Measurements from ENCODE around the gene NPTN.

NPTN gene

GRCh38 chr15:73522011-73522410 lies 111.2 kb downstream of the NPTN start:
- Histone ChIP-seq H3K9me3 (replicated peaks; ENCODE audit: insufficient read depth, low read length) (no peaks in the 10 kb centered on the region), H3K27me3 (replicated peaks; ENCODE audit: insufficient read depth, low read length) (no peaks in the 10 kb centered on the region), H3K9me2 (replicated peaks; ENCODE audit: insufficient read depth, low read length) (no peaks in the 10 kb centered on the region), H2AFZ (ENCODE audit: low read length) (no peak overlapping the region), H3K4me3 (ENCODE audit: low read length) (no peak overlapping the region), H3F3A (ENCODE audit: insufficient read depth, low read length) (no peaks in the 10 kb centered on the region), H4K20me1 (ENCODE audit: insufficient read depth, low read length) (no peaks in the 10 kb centered on the region), H3K36me3 (replicated peaks; ENCODE audit: insufficient read depth, low read length) (no peaks in the 10 kb centered on the region), H3K27ac (ENCODE audit: low read length) (no peak overlapping the region), H3K4me2 (ENCODE audit: low read depth, low read length) (no peak overlapping the region), H3K9ac (ENCODE audit: low read length) (no peak overlapping the region), H3K4me1 (ENCODE audit: low read length) (peaks cover 6% of the 10 kb centered on the region), H3K79me2 (ENCODE audit: low read length) (no peaks in the 10 kb centered on the region)
- TF ChIP-seq EZH2 (optimal IDR thresholded peaks at IDR 0.05; ENCODE audit: low read depth, low read length) (no peak), CTCF (IDR thresholded peaks at IDR 0.05; ENCODE audit: low read length) (no peak), EZH2phosphoT487 (IDR thresholded peaks at IDR 0.05; ENCODE audit: low read length) (no peak)
- DNase-seq: no peak

GRCh38 chr15:73518876-73519733 lies 114.1 kb downstream of the NPTN start:
- H3K27ac ChIP-seq (ENCODE audit: low read length): no peak overlapping the region
- H2AFZ ChIP-seq (ENCODE audit: low read length): no peak overlapping the region
- no peak for TF ChIP-seq EZH2phosphoT487 (IDR thresholded peaks at IDR 0.05; ENCODE audit: low read length)
- no peak for TF ChIP-seq CTCF (IDR thresholded peaks at IDR 0.05; ENCODE audit: low read length)
- no peak for TF ChIP-seq EZH2 (optimal IDR thresholded peaks at IDR 0.05; ENCODE audit: low read depth, low read length)
- H3K27me3 ChIP-seq (replicated peaks; ENCODE audit: insufficient read depth, low read length): no peaks in the 10 kb centered on the region
- no peaks in the 10 kb centered on the region for H3K36me3 ChIP-seq (replicated peaks; ENCODE audit: insufficient read depth, low read length)
- no peaks in the 10 kb centered on the region for H4K20me1 ChIP-seq (ENCODE audit: insufficient read depth, low read length)
- H3K9me2 ChIP-seq (replicated peaks; ENCODE audit: insufficient read depth, low read length): no peaks in the 10 kb centered on the region
- no peak for DNase-seq
- H3K9ac ChIP-seq (ENCODE audit: low read length): no peak overlapping the region
- no peak overlapping the region for H3K4me3 ChIP-seq (ENCODE audit: low read length)
- H3K4me2 ChIP-seq (ENCODE audit: low read depth, low read length): no peak overlapping the region
- H3K4me1 ChIP-seq (ENCODE audit: low read length): peaks cover 6% of the 10 kb centered on the region
- H3F3A ChIP-seq (ENCODE audit: insufficient read depth, low read length): no peaks in the 10 kb centered on the region
- H3K79me2 ChIP-seq (ENCODE audit: low read length): no peaks in the 10 kb centered on the region
- H3K9me3 ChIP-seq (replicated peaks; ENCODE audit: insufficient read depth, low read length): no peaks in the 10 kb centered on the region

GRCh38 chr15:73518180-73518862 lies 114.9 kb downstream of the NPTN start:
- no peaks in the 10 kb centered on the region for H3K79me2 ChIP-seq (ENCODE audit: low read length)
- no peak overlapping the region for H3K9ac ChIP-seq (ENCODE audit: low read length)
- no peaks in the 10 kb centered on the region for H3K9me2 ChIP-seq (replicated peaks; ENCODE audit: insufficient read depth, low read length)
- H3K4me3 ChIP-seq (ENCODE audit: low read length): no peak overlapping the region
- H3K9me3 ChIP-seq (replicated peaks; ENCODE audit: insufficient read depth, low read length): no peaks in the 10 kb centered on the region
- TF ChIP-seq CTCF (IDR thresholded peaks at IDR 0.05; ENCODE audit: low read length): no peak
- TF ChIP-seq EZH2phosphoT487 (IDR thresholded peaks at IDR 0.05; ENCODE audit: low read length): no peak
- TF ChIP-seq EZH2 (optimal IDR thresholded peaks at IDR 0.05; ENCODE audit: low read depth, low read length): no peak
- no peaks in the 10 kb centered on the region for H3K27me3 ChIP-seq (replicated peaks; ENCODE audit: insufficient read depth, low read length)
- H3K4me1 ChIP-seq (ENCODE audit: low read length): peaks cover 6% of the 10 kb centered on the region
- no peaks in the 10 kb centered on the region for H4K20me1 ChIP-seq (ENCODE audit: insufficient read depth, low read length)
- no peaks in the 10 kb centered on the region for H3F3A ChIP-seq (ENCODE audit: insufficient read depth, low read length)
- DNase-seq: no peak
- H3K27ac ChIP-seq (ENCODE audit: low read length): no peak overlapping the region
- H2AFZ ChIP-seq (ENCODE audit: low read length): no peak overlapping the region
- H3K36me3 ChIP-seq (replicated peaks; ENCODE audit: insufficient read depth, low read length): no peaks in the 10 kb centered on the region
- no peak overlapping the region for H3K4me2 ChIP-seq (ENCODE audit: low read depth, low read length)
